Measurements from ENCODE around the gene G0S2.

G0S2 gene

DNA sequence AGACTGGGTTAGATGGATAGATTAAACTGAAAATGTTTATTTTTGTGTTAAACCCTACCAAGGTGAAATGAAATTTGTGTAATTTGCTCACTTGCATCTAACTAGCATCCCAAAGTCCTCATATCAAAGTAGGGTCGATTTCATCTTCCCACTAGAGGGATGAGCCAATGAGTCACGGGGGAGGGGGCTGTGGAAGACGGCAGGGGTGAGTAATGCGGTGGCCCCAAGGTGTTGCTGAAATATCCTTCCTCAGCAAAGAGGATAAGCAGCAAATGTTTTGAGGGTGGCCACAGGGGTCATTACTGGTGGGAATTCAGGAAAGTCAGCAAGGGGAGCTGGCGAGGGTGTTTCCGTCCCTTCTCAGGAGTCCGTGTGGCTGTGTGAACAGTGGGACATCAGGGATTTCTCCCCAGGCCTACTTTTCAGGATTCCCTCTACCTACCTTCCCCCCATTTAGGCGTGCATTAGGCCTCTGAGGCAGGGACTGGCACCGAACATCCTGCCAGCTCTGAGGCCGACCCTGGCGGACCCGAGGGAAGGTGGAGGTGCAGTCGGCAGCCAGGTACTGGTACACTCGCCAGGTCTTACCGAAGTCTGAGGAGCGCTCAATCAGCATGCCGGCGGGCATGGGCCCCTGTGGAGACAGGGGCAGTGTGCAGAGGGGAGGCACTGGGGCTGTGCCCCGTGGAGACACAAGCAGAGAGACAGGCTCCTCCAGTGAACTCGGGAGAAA, 41.0 kb upstream of the G0S2 start:
- no peak overlapping the region for H3K27ac ChIP-seq (ENCODE audit: low read length)
- no peaks in the 10 kb centered on the region for H3K4me1 ChIP-seq (ENCODE audit: control insufficient read depth, insufficient read depth, low read length)
- no peak overlapping the region for H3K4me3 ChIP-seq (ENCODE audit: low read length in 2 of 2)
- no peak overlapping the region for H3K9ac ChIP-seq (ENCODE audit: low read length in 2 of 2)
- no peaks in the 10 kb centered on the region for H3K27me3 ChIP-seq (ENCODE audit: control insufficient read depth in 1 of 2, insufficient read depth in 2 of 2, low read length in 2 of 2)
- no peaks in the 10 kb centered on the region for H3K9me3 ChIP-seq (ENCODE audit: control insufficient read depth in 2 of 2, low read length in 2 of 2)
- no peaks in the 10 kb centered on the region for H3K36me3 ChIP-seq (ENCODE audit: control insufficient read depth in 2 of 2, insufficient read depth in 2 of 2, low read length in 2 of 2)

DNA sequence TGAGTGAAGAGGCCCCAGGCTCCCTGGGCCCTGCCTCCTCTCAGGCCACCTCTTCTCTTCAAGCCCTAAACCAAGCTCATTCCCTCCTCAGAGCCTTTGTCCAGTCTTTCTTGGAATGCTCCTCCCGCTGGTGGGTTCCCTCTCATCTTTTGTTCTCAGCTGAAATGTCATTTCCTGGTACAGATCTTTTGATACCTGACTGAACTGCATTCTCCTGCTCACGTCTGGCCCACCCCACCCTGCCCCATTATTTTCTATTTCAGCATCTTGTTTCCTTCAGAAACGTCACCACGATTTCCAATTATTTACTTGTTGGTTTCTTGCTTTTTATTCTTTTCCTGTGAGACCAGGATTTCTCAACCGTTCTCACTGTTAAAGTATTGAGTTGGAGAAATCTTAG, 39.4 kb upstream of the G0S2 start:
- no peaks in the 10 kb centered on the region for H3K27me3 ChIP-seq (ENCODE audit: control insufficient read depth in 1 of 2, insufficient read depth in 2 of 2, low read length in 2 of 2)
- no peaks in the 10 kb centered on the region for H3K4me1 ChIP-seq (ENCODE audit: control insufficient read depth, insufficient read depth, low read length)
- H3K9me3 ChIP-seq (ENCODE audit: control insufficient read depth in 2 of 2, low read length in 2 of 2): no peaks in the 10 kb centered on the region
- no peak overlapping the region for H3K4me3 ChIP-seq (ENCODE audit: low read length in 2 of 2)
- H3K36me3 ChIP-seq (ENCODE audit: control insufficient read depth in 2 of 2, insufficient read depth in 2 of 2, low read length in 2 of 2): no peaks in the 10 kb centered on the region
- no peak overlapping the region for H3K9ac ChIP-seq (ENCODE audit: low read length in 2 of 2)
- H3K27ac ChIP-seq (ENCODE audit: low read length): no peak overlapping the region

DNA sequence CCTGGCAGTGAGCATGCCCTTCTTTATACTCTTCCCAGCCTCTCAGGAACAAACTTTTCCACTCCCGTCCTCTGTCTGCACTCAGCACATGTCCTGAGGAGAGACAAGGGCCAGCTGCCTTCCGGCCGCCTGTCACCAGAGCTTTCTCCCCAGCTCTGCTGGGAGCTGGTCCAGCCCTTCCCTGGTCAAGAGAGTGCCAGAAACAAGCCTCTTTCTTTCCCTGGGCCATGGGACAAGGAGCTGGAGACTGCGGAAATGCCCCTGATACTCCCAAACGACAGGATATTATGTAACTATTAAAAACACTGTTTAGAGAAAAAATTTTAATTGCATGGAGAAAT, 33.4 kb upstream of the G0S2 start:
- H3K9ac ChIP-seq (ENCODE audit: low read length in 2 of 2): peak overlapping the region in 1 of 2 donors; percentile 62
- H3K4me1 ChIP-seq (ENCODE audit: control insufficient read depth, insufficient read depth, low read length): peaks cover 35% of the 10 kb centered on the region

DNA sequence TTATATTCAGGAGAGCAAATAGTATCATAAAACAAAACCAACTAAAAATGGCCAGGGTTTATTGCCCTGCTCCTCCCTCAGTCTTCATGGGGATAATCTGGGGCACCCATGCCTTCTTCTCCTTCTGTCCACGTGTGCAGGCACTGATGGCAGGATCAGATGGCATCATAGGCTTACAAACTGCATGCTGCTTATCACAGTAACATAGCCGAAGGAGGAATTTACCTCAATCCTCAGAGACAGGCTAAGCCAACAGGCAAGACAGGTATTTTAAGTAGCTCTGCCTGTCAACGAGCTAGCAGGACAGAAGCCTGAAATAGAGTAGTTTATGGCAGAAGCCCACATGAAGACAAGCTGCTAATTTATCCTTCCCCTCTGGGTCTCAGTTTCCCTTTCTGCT, 32.4 kb upstream of the G0S2 start:
- Histone ChIP-seq H3K9me3 (ENCODE audit: control insufficient read depth in 2 of 2, low read length in 2 of 2) (no peaks in the 10 kb centered on the region), H3K36me3 (ENCODE audit: control insufficient read depth in 2 of 2, insufficient read depth in 2 of 2, low read length in 2 of 2) (no peaks in the 10 kb centered on the region), H3K4me1 (ENCODE audit: control insufficient read depth, insufficient read depth, low read length) (peaks cover 37% of the 10 kb centered on the region), H3K9ac (ENCODE audit: low read length in 2 of 2) (no peak overlapping the region), H3K27me3 (ENCODE audit: control insufficient read depth in 1 of 2, insufficient read depth in 2 of 2, low read length in 2 of 2) (no peaks in the 10 kb centered on the region), H3K27ac (ENCODE audit: low read length) (peak overlapping the region; percentile 66), H3K4me3 (ENCODE audit: low read length in 2 of 2) (peak overlapping the region in 1 of 2 donors; percentile 0)

More for the DNA sequence above, 33.4 kb upstream of the G0S2 start:
- no peaks in the 10 kb centered on the region for H3K9me3 ChIP-seq (ENCODE audit: control insufficient read depth in 2 of 2, low read length in 2 of 2)
- peak overlapping the region in 1 of 2 donors; percentile 40 for H3K4me3 ChIP-seq (ENCODE audit: low read length in 2 of 2)
- no peaks in the 10 kb centered on the region for H3K36me3 ChIP-seq (ENCODE audit: control insufficient read depth in 2 of 2, insufficient read depth in 2 of 2, low read length in 2 of 2)
- H3K27ac ChIP-seq (ENCODE audit: low read length): peak overlapping the region; percentile 83
- H3K27me3 ChIP-seq (ENCODE audit: control insufficient read depth in 1 of 2, insufficient read depth in 2 of 2, low read length in 2 of 2): no peaks in the 10 kb centered on the region

DNA sequence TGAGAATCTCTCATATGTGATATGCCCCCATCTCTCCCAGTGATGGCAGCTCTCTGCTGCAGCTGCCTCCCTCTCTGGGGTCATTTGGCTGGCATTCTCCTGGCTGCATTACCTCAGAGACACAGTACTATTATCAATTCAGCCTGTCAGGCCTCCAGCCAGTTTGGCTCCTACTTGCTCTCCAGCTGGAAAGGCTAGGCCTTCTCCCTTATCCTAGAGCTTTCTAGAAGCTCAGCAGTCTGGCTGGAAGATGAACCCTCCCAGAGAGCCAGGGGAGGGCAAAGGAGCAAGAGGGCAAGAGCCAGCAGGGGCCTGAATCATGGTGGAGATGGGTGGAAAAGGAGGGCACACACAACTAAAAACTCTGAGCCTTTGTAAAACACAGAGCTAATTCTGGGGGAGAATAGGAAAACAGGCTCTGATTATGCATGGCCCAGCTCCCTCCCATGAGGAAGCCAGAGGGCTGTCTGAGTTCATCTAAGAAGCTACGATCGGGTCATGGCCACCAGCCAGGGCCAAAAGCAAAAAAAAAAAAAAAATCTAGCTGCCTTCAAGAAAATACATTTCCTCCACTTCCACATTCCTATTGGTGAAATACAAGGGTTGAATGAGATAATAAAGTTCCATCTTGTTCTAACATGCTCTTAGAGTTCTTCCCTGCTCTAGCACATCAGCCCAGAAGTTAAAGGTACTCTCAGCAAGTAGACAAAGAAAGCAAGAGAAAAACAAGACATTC, 31.8 kb upstream of the G0S2 start:
- Histone ChIP-seq H3K4me1 (ENCODE audit: control insufficient read depth, insufficient read depth, low read length) (peaks cover 42% of the 10 kb centered on the region), H3K4me3 (ENCODE audit: low read length in 2 of 2) (peak overlapping the region in 1 of 2 donors; percentile 0), H3K27ac (ENCODE audit: low read length) (peak overlapping the region; percentile 66), H3K27me3 (ENCODE audit: control insufficient read depth in 1 of 2, insufficient read depth in 2 of 2, low read length in 2 of 2) (no peaks in the 10 kb centered on the region), H3K36me3 (ENCODE audit: control insufficient read depth in 2 of 2, insufficient read depth in 2 of 2, low read length in 2 of 2) (no peaks in the 10 kb centered on the region), H3K9ac (ENCODE audit: low read length in 2 of 2) (no peak overlapping the region), H3K9me3 (ENCODE audit: control insufficient read depth in 2 of 2, low read length in 2 of 2) (no peaks in the 10 kb centered on the region)

DNA sequence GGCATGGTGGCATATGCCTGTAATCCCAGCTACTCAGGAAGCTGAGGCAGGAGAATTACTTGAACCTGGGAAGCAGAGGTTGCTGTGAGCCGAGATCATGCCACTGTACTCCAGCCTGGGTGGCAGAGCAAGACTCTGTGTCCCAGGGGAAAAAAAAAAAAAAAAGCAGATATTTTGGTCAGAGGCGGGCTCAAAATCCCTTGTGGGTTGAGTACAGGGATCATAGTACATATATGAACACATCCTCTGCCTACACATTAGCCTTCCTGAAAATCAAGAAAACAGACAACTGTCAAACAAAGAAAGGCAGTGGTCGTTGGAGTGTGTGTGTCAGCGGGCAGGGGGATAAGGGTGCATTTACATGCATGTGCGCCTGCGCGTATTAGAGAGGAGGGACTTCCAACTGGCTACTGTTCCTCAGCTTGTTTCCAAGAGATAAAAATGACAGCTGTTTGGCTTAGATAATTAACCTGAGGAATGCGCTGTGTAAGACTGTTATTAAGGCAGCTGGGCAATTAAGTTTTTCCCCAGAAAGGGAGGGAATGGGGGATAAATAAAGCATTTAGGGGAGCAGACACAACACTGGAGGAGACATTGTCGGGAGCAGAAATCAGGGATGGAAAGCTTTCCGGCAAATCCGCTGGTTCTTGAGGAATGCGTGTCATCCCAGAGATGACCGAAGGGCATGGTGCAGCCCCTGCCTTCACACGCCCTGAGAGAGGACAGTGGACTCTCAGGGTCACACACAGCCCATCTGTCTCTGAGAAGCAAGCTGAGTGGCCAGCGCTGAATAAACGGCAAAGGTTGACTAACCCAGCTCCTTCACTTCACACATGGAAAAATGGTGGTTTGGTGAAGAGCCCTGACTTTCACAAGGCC, 29.4 kb upstream of the G0S2 start:
- H3K9me3 ChIP-seq (ENCODE audit: control insufficient read depth in 2 of 2, low read length in 2 of 2): no peaks in the 10 kb centered on the region
- no peak overlapping the region for H3K27ac ChIP-seq (ENCODE audit: low read length)
- no peak overlapping the region for H3K9ac ChIP-seq (ENCODE audit: low read length in 2 of 2)
- no peak overlapping the region for H3K4me3 ChIP-seq (ENCODE audit: low read length in 2 of 2)
- H3K27me3 ChIP-seq (ENCODE audit: control insufficient read depth in 1 of 2, insufficient read depth in 2 of 2, low read length in 2 of 2): no peaks in the 10 kb centered on the region
- peaks cover 53% of the 10 kb centered on the region for H3K4me1 ChIP-seq (ENCODE audit: control insufficient read depth, insufficient read depth, low read length)
- H3K36me3 ChIP-seq (ENCODE audit: control insufficient read depth in 2 of 2, insufficient read depth in 2 of 2, low read length in 2 of 2): no peaks in the 10 kb centered on the region

DNA sequence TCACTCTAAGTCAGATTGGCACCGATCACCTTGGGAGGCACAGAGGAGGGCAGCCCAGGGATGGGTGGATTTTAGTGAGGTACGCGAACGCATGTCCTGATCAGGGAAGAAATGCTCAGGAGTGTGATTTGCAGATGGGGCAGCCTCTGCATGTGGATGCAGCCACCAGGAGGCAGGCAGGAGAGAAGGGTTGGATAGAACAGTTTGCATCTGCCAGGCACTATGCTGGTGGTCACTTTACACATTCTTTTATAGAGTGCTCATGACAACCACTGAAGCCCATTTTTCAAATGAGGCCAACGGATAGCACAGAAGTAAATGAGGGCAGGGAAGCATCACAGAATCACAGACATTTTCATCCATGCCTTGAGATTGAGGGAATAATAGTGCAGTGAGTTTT, 28.7 kb upstream of the G0S2 start:
- Histone ChIP-seq H3K4me3 (ENCODE audit: low read length in 2 of 2) (no peak overlapping the region), H3K9ac (ENCODE audit: low read length in 2 of 2) (no peak overlapping the region), H3K27me3 (ENCODE audit: control insufficient read depth in 1 of 2, insufficient read depth in 2 of 2, low read length in 2 of 2) (no peaks in the 10 kb centered on the region), H3K27ac (ENCODE audit: low read length) (no peak overlapping the region), H3K36me3 (ENCODE audit: control insufficient read depth in 2 of 2, insufficient read depth in 2 of 2, low read length in 2 of 2) (no peaks in the 10 kb centered on the region), H3K9me3 (ENCODE audit: control insufficient read depth in 2 of 2, low read length in 2 of 2) (no peaks in the 10 kb centered on the region), H3K4me1 (ENCODE audit: control insufficient read depth, insufficient read depth, low read length) (peaks cover 53% of the 10 kb centered on the region)

DNA sequence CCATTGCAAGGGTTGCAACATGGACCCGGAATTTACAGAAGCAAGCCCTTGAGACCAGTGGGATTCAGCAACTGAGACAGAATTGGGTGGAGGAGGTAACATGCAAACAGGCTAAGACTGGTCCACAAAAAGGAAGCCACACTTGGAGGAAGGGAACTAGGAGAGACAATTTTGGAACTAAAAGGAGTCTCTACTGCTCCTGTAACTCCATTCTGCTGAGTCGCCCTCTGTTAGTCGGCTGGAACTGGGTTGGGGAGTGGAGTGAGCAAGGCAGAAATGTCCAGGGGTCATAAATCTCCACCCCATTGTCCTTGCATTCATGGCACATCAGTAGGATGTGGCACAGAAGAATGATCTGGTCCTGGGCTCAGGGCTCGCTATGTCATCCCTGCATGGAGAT, 28.1 kb upstream of the G0S2 start:
- no peaks in the 10 kb centered on the region for H3K36me3 ChIP-seq (ENCODE audit: control insufficient read depth in 2 of 2, insufficient read depth in 2 of 2, low read length in 2 of 2)
- no peaks in the 10 kb centered on the region for H3K9me3 ChIP-seq (ENCODE audit: control insufficient read depth in 2 of 2, low read length in 2 of 2)
- H3K9ac ChIP-seq (ENCODE audit: low read length in 2 of 2): no peak overlapping the region
- H3K4me3 ChIP-seq (ENCODE audit: low read length in 2 of 2): no peak overlapping the region
- H3K4me1 ChIP-seq (ENCODE audit: control insufficient read depth, insufficient read depth, low read length): peaks cover 48% of the 10 kb centered on the region
- no peaks in the 10 kb centered on the region for H3K27me3 ChIP-seq (ENCODE audit: control insufficient read depth in 1 of 2, insufficient read depth in 2 of 2, low read length in 2 of 2)
- H3K27ac ChIP-seq (ENCODE audit: low read length): no peak overlapping the region

DNA sequence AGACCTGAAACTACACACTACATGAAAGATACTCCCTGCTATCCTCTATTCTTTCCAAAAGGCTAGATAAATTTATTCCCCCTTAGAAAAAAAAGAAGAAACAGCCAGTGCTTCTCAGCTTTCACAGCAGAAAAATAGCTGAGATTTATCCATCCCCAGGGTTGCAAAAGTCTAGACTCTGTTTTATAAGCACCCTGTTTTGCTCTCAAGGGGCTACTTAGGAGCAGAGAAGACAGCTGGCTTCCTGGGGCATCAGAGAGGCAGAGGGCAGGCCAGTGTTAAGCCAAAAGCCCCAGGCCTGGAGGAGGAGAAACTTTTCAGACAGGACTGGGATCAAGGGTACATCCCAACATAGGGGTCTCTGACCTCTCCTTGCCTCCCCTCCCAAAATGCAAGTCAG, 26.9 kb upstream of the G0S2 start:
- H3K36me3 ChIP-seq (ENCODE audit: control insufficient read depth in 2 of 2, insufficient read depth in 2 of 2, low read length in 2 of 2): no peaks in the 10 kb centered on the region
- H3K9me3 ChIP-seq (ENCODE audit: control insufficient read depth in 2 of 2, low read length in 2 of 2): no peaks in the 10 kb centered on the region
- no peak overlapping the region for H3K27ac ChIP-seq (ENCODE audit: low read length)
- H3K9ac ChIP-seq (ENCODE audit: low read length in 2 of 2): no peak overlapping the region
- H3K4me1 ChIP-seq (ENCODE audit: control insufficient read depth, insufficient read depth, low read length): peaks cover 47% of the 10 kb centered on the region
- no peaks in the 10 kb centered on the region for H3K27me3 ChIP-seq (ENCODE audit: control insufficient read depth in 1 of 2, insufficient read depth in 2 of 2, low read length in 2 of 2)
- no peak overlapping the region for H3K4me3 ChIP-seq (ENCODE audit: low read length in 2 of 2)

DNA sequence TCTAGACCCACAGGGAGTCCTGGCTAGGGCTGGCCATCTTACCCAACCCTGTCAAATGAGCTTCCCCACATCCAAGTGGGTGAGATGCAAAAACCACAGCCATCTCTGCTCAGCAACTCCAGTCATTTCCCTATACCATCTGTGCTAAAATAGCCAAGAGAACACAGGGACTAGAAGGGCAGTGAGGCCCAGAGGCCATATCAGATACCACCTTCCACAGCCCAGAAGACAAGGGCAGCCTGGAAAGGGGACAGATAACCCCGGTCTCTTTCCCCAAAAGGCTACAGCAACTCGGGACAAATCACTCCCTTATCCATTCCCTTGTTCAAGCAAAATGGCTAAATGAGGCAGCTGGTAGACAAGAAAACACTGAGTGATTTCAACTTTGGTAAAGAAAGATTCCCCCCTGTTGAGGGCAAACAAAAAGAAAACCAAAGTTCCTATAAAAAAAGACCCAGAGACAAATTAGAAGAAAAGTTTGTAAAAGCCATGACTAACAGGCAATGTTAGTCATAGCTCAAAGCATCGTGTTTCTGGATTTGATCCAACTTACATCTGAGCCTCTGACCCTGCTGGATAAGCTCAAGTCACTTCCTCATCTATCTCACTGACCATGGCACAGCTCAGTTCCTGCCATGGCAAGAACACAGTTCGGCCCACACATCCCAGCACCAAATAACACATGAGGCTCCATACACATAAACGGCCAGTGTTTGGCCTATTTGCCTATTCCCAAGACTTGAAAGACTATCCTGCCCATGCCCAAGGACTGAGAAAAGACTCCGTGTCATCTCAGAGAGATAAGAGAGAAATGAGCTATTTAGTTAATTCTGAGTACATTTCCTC, 26.1 kb upstream of the G0S2 start:
- no peak overlapping the region for H3K4me3 ChIP-seq (ENCODE audit: low read length in 2 of 2)
- no peaks in the 10 kb centered on the region for H3K27me3 ChIP-seq (ENCODE audit: control insufficient read depth in 1 of 2, insufficient read depth in 2 of 2, low read length in 2 of 2)
- no peaks in the 10 kb centered on the region for H3K9me3 ChIP-seq (ENCODE audit: control insufficient read depth in 2 of 2, low read length in 2 of 2)
- no peak overlapping the region for H3K27ac ChIP-seq (ENCODE audit: low read length)
- H3K36me3 ChIP-seq (ENCODE audit: control insufficient read depth in 2 of 2, insufficient read depth in 2 of 2, low read length in 2 of 2): no peaks in the 10 kb centered on the region
- peaks cover 41% of the 10 kb centered on the region for H3K4me1 ChIP-seq (ENCODE audit: control insufficient read depth, insufficient read depth, low read length)
- H3K9ac ChIP-seq (ENCODE audit: low read length in 2 of 2): no peak overlapping the region
